ENCODE measurements around the gene PLEKHA6.
A peak's percentile ranks its signal among the peaks of the same experiment; 100 is the strongest.

The PLEKHA6 gene

DNA sequence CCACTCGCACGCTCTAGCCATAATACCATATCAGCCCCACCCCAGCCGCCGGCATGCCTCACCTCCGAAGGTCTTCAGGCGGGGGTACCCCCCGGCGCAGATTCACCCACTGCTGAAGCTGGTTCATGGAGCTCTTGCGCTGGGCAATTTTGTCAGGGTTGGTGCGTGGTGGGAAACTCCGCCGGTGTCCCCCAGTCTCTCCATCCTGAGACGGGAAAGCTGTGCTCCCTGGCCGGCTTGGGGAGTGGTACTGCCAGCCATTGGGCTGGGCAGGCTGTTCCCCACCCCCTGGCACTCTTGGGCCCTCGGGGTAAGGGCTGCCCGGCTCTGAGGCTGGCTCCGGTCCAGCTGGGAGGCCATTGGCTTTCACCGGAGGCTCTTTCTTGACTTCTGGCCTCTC, 100.5 kb downstream of the PLEKHA6 start:
- no peak overlapping the region for H3K4me3 ChIP-seq (ENCODE audit: low read depth, low read length)
- no peak for DNase-seq (ENCODE audit: low read depth)
- TF ChIP-seq, protein P1, sequence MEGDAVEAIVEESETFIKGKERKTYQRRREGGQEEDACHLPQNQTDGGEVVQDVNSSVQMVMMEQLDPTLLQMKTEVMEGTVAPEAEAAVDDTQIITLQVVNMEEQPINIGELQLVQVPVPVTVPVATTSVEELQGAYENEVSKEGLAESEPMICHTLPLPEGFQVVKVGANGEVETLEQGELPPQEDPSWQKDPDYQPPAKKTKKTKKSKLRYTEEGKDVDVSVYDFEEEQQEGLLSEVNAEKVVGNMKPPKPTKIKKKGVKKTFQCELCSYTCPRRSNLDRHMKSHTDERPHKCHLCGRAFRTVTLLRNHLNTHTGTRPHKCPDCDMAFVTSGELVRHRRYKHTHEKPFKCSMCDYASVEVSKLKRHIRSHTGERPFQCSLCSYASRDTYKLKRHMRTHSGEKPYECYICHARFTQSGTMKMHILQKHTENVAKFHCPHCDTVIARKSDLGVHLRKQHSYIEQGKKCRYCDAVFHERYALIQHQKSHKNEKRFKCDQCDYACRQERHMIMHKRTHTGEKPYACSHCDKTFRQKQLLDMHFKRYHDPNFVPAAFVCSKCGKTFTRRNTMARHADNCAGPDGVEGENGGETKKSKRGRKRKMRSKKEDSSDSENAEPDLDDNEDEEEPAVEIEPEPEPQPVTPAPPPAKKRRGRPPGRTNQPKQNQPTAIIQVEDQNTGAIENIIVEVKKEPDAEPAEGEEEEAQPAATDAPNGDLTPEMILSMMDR (conservative IDR thresholded peaks at IDR 0.05; ENCODE audit: low read depth, low read length): no peak

DNA sequence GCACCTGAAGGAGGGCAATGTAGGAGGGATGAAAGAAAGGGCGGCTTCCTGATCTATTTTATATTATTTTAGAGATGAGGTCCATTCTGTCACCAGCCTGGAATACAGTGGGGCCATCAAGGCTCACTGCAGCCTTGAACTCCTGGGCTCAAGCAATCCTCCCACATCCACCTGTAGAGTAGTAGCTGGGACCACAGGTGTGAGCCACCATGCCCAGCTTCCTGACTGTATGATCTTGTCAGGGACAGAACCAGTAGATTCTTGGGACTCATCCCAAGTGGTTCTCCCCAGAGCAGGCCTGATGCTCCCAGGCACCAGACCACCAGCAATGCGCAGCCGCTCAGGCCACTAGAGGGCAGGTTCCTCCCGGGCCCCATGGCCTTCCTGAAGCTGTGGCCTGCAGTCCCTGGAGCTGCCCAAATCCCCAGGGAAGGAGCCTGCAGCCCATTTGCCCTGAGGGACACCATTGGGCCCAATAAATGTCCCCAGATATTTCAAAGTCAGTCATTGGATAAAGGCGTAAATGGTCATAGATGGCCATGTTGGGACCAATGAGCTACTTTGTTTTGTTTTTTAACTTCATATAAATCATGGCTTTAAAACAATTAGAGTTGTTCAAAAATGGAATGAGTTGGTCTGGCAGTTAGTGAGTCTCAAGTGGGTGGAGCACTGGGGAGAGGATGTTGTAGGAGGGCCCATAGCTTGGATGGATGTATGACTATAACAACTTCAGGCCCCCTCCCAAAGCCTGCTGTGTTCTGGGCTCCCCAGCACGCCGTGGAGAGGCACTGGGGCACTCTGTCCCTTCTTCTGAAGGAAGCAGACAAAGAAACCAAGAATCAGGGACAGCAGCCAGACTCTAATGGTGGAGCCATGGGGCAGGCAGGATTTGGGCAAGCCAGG, 101.3 kb downstream of the PLEKHA6 start:
- H3K4me3 ChIP-seq (ENCODE audit: low read depth, low read length): no peak overlapping the region
- TF ChIP-seq, protein P1 (conservative IDR thresholded peaks at IDR 0.05; ENCODE audit: low read depth, low read length): peak; percentile 94
- DNase-seq (ENCODE audit: low read depth): peak; percentile 68

DNA sequence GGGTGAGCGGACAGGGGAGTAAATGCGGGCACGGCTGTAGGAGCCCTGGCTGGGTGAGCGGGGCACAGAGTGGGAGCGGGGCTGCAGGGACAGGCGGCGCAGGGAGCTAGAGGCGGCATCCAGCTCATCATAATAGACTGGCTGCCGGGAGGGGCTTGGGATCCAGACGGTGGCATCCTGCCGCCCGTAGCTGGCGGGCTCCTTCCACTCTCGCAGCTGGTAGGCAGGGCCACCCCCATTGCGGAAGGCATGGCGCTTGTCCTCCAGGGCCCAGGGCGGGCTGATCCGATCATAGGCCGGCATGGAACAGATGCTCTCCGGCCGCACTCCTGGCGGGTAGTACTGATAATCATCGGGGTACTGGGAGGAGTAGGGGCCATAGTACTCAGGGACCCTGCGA, 102.3 kb downstream of the PLEKHA6 start:
- TF ChIP-seq, protein P1 (conservative IDR thresholded peaks at IDR 0.05; ENCODE audit: low read depth, low read length): no peak
- no peak for DNase-seq (ENCODE audit: low read depth)
- H3K4me3 ChIP-seq (ENCODE audit: low read depth, low read length): no peak overlapping the region

DNA sequence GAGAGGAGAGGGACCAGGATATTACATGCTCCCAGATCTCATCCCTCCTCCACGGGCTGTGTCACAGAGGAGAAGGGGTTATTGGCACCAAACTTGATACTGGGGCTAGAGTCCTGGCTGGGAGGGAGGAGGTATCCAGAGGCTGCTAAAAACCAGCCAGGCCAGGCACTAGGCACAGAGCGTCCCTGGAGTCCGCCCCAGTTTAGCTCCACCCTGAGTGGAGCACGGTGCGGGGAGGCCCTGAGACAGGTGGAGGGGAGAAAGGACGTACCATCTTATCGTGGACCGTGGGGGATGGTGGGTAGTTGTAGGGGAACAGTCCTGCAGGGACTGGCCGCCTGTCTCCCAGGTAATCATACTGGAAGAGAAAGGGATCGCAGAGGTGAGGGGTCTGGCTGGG, 103.2 kb downstream of the PLEKHA6 start:
- TF ChIP-seq, protein P1 (conservative IDR thresholded peaks at IDR 0.05; ENCODE audit: low read depth, low read length): no peak
- DNase-seq (ENCODE audit: low read depth): no peak
- no peak overlapping the region for H3K4me3 ChIP-seq (ENCODE audit: low read depth, low read length)

DNA sequence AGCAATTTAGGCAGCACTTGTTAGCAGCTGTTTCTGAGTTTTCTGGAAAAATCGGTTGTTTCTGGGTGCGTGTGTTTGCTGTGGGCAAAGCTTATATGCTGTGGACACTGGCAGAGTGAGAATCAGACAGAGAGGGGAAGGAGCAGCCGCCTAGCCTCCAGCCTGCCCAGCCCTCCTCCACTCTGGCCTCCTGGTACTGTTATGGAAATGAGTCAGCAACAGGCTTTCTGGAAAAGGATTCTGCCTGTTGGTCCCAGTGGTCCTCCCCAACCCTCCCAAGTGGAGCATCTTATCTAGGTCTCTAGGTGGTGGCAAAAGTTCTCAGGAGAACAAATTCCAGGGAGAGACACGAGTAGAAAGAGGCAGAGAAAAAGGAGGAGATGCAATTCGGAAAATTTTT, 103.8 kb downstream of the PLEKHA6 start:
- TF ChIP-seq, protein P1 (conservative IDR thresholded peaks at IDR 0.05; ENCODE audit: low read depth, low read length): no peak
- peak; percentile 31 for DNase-seq (ENCODE audit: low read depth)
- H3K4me3 ChIP-seq (ENCODE audit: low read depth, low read length): no peak overlapping the region

DNA sequence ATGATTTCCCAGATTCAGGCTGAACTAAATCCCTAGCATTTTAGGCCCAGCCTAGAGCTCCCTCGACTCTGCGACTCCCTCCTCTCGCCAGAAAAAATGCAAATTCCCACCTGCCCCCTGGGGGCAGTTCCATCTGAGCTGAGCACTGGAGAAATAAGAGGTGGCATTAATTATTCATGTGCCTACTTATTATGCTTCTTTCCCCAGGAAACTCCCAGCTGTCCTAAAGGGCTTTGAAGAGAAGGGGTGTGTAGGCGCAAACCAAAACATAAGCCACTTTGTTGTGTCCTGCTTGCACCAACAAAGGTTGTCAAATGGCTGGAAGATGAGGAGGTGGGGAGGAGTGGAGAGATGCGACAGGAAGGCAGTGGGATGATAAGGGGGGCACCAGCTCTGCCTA, 104.5 kb downstream of the PLEKHA6 start:
- no peak overlapping the region for H3K4me3 ChIP-seq (ENCODE audit: low read depth, low read length)
- DNase-seq (ENCODE audit: low read depth): no peak
- TF ChIP-seq, protein P1 (conservative IDR thresholded peaks at IDR 0.05; ENCODE audit: low read depth, low read length): no peak

Measured in choroid plexus epithelial cell (primary cell).